NCI-H510A (cell line): ENCODE data around the gene PDE6D.

Source experiments
- DNase-seq: peaks from one replicate; lab custom pipeline; 2025; lab: John Stamatoyannopoulos, UW

PDE6D gene

DNA sequence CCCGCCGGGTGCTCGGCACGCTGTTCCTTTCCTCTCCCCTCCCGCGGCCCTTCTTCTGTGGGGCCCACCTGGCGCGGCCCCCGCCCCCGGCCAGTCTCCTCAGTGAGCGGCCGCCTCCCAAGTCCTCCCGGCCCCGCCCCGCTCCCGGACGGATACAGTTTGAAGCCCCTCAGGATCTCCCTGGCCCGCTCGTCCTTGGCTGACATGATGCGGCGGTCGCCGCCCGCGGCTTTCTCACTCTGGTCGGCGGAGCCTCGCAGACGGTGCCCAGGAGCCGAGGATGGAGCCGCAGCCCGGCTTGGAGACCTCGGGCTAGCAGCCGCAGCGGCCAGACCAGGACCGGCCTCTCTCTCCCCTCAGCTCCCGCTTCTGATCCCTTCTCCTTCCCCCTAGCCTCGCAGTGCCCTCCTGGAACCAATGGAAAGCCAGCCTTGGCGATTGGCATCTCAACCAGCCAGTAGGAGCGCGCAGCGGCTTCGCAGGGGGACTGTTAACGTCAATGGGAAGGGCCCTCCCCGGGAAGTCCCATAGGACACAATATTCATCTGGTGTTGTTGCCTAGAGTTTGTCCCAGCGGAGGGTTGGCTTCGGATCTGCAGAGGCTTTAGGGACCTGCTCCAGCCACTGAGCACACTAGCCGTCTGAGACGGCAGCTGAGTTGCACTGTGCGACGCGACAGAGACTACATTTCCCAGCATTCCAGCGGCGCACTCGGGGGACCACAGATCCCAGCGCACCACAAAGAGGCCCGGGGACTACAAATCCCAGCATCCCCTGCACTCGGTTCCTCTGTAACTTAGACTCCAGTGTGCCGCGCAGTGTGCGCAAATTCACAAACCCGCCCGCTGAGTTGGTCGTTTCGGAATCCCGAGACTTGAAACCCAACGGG, at the start of gene PDE6D:
Gene PDE6D, minus strand, starts transcription at position 374 of the 889 bp plus-strand sequence. Its CDS starts 168 bp downstream, at position 206.
- peak; percentile 98 for DNase-seq

DNA sequence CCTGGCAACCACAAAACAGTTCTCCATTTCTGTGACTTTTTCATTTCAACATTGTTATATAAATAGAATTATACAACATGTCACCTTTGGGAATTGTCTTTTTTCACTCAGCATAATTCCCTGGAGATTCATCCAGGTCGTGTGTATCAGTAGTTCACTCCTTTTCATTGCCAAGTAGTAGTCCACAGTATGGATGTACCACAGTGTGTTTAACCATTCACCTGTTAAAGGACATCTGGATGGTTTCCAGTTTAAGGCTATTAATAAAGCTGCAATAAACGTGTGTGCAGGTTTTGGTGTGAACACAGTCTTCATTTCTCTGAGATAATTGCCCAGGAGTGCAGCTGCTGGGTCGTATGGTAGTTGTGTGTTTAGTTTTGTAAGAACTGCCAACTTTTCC, 40.8 kb upstream of the PDE6D start:
- no peak for DNase-seq

DNA sequence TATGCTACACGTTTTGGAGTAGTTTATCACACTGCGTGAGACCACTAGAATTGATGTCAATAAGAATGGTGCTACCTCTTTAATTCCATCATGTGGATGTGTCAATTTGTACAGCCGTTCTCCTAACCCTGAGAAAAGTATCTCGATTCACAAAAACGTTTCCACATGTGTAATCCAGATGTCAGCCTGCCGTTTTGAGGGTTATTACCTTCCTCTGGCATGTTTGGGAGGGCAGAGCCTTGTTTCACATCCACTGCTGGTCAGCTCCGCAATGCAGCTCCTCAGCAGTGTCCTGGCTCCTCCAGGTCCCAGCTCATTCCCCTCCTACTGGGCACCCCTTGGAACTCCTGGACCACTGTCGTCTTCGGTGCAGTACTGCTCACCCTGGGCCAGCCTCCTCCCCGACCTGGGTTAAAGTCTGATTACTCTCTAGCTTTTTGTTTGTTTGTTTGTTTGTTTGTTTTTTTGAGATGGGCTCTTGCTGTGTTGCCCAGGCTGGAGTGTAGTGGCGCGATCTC, 39.8 kb upstream of the PDE6D start:
- DNase-seq, result no peak

DNA sequence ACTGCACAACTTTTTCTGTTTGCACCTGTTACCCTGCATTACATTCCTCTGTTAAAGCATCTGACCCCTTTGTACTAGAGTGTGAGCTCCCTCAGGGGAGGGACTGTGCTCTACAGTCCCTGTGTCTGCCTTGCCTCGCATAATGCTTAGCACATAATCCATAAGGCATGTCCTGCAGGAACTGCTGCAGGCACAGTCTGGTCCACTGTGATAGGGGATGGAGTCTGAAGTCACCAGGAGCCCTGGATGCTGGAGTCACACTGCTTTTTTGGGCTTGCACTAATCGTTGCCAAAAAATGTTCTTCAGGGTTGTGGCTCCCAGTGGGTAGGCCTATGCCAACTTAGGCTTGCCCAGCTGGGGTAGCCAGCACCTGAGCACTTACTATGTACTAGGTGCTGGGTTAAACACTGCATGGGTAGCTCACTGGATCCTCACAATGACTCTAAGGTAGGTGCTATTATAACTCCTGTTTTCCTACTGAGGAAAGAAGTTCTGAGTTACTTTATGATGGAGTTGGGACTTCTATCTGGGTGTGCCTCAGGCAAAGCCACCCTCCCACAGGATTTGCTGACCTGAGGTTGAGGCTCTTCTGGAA, 38.5 kb upstream of the PDE6D start:
- no peak for DNase-seq

DNA sequence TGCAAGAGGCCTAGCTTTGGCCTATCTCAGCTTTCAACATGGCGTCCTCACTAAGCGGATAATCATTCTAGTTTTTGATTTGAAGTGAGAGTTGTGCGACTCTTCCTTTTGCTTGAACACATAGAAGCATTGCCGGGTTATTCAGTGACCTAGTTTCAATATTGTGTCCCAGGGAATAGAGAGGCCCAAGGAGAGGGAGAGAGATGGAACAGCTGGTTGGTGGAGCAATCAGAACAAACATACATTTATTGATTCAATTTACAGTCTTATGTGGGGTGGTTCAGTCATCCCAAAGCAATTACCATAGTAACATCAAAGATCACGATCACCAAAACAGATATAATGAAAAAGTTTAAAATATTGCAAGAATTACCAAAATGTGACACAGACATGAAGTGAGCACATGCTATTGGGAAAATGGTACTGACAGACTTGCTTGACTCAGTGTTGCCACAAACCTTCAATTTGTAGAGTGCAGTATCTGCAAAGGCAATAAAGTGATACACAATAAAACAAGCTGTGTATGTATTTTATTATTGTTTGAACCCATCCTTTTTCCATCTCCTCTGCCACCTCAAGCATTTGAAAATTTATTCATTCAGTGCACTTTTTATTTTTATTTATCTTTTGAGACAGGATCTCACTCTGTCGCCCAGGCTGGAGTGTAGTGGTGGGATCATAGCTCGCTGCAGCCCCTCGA, 35.4 kb upstream of the PDE6D start:
- no peak for DNase-seq

DNA sequence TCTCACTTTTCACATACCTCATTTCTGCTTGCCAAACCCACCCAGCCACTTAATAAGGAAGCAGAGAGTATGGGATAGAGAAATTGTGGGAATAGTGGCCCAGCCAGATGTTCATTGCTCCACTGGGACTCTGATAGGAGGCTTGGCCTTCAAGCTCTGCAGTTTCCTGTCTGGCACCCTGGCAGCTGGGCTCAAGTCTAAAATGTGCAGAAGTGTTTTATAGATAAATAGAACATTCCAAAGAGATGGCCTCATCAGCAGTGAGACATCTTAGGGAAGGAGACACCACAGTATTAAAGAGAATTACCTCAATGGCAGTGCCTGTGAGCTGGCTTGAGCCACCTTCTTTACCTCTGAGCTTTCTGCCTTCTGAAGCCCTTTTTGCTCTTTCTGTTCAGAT, 29.8 kb upstream of the PDE6D start:
- no peak for DNase-seq

DNA sequence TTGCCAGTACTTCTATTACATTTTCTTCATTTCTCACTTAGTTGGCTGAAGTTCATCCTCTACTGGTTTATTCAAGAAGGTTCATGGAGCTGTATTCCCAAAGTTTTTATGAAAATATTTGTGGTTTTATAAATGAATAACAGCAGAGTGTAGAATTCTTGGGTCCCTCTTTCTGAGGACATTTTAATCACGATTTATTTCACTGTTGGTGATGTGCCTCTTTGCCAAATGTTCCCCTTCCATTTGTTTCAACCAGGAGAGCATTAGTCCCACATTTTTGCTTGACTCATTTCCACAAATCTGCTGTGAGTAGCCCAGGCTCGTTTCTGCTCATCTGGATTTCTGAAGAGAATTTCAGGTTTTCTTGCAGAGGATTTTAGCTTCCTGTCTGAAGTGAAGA, 25.9 kb upstream of the PDE6D start:
- DNase-seq, result no peak

DNA sequence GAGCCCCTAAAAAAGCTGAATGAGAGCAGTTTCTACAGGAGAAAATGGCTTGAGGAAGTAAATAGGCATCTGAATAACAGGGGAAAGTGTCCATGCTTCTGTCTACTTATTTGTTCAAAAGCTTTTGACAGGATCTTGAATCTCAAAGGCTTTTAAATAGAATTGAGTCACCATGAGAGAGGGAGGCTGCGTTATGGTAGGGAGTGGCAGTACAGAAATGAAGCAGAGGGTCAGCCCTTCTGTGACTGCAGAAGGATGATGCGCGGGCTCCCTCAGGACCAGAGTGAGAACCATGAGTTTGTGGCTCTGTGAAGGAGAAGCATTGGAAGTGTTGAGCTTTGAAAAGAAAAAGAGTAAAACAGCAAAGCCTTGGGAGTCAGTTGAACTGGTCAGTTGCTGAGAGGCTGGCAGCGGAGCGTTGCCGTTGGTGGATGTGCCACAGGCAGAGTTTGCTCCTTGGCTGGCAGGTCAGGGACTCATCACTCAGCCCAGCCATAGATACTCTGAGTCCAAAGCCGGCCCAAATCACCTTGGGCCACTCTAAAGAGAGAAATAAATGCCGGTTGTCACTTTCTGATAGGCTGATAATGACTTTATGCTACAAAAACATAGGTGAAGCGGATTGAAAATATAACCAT, 22.5 kb upstream of the PDE6D start:
- DNase-seq, result no peak

DNA sequence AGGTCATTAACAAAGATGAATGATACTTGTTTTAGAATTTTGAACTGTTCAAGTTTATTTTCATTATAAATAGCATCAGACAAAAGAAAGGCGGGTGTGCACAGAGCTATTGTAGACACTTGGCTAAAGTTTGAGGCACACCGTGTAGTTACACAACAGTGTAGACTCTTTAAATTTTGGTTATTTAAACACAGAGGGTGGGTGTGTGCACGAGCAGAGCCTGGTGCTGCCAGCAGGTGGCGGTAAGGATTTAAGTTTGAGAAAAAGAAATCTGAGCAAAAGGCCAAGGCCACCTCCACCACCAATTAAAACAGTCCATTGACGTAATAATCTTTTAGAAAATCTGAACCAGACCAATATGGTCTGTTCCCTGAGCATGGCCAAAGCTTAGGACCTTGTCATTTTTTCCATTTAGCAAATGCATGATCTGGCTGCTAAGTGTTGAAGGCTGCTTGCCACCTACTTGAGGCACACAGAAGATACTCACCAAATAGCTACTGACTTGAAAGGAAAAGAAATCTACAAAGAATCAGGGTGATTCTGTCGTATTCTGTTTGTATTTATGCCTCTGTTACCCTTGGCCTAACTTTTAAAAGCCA, 19.5 kb upstream of the PDE6D start:
- no peak for DNase-seq

DNA sequence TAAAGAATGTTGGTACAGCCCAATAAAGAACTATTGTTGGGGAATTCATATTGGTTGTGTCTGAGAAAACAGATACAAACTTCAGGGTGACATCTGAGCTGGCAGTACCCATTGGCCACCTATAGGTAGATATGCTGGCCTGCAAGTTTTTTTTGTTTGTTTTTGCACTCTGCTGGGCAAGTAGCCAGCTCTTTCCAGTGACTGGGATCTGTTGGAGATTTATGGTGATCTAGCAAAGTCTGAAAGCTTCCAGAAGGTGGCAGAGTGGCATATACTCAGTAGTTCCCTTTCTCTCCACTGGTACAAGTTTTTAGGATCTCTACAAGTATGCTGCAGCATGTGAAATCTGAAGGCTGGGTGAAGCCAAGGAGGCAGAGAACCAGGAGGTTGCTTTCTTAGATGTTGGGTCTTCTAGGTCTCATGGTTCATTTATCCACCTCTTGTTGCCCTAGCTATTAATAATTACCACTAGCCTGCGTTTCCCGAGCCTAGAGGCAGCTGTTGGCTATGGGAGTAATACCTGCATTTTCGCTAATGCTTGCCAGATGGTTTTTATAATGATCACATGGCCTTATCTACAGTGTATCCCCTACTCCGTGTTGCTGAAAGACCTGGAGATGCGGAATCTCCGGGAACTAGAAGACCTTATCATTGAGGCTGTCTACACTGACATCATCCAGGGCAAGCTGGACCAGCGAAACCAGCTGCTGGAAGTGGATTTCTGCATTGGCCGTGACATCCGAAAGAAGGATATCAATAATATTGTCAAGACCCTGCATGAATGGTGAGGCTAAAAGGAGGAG, 14.6 kb upstream of the PDE6D start:
- peak; percentile 92 for DNase-seq

DNA sequence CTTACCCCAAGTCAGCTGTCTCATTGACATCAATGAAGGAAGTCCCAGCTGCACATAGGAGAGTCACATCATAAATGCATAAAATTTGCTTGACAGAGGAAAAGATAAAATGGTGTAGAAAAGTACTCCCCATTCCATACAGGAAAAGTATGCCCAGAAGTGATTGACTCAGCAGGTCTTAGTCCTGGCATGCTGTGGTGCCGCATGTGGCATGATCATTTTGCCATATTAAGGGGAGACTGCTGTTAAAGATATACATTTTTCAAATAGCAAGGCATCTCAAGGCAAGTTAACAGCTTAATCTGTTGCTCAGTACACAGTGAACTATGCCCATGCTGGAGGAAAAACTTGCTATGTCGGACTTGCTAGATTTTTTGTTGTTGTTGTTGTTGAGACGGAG, 13.3 kb upstream of the PDE6D start:
- DNase-seq, result no peak

DNA sequence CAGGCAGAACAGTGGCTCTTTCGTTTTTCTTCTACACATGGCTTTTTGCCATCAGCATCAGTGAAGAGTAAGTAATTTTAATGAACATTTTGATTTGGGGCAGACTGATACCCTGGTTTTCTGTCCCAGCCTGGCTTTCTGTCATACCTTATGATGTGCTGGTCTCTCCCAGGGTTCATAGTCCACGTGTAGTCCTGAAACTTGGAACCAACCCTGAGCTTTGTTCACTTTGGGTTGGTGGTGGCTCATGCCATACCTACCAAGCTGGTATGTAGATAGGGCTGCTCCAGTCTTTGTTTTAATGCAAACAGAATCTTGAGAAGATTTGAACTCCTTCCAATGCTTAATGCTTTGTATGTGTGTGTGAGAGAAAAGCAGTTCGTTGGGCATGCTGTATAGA, 10.0 kb upstream of the PDE6D start:
- no peak for DNase-seq

DNA sequence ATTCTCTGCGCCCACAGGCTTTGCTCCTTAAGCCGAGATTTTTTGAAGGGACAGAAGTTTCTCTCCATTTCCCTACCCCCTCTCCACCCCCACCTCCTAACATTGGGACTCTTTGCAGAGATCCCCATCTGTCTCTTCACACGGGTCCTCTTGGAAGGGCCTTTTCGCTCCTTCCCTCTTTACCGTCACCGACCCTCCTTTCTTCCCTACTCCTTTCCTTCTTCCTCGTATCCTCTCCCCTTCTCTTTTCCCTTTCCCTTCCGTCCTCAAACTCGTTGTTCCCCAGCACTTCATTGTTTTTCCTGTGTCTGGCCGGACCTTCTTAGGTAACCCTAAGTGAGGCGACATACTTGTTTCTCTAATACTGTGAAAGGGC, 5.8 kb upstream of the PDE6D start:
- no peak for DNase-seq

DNA sequence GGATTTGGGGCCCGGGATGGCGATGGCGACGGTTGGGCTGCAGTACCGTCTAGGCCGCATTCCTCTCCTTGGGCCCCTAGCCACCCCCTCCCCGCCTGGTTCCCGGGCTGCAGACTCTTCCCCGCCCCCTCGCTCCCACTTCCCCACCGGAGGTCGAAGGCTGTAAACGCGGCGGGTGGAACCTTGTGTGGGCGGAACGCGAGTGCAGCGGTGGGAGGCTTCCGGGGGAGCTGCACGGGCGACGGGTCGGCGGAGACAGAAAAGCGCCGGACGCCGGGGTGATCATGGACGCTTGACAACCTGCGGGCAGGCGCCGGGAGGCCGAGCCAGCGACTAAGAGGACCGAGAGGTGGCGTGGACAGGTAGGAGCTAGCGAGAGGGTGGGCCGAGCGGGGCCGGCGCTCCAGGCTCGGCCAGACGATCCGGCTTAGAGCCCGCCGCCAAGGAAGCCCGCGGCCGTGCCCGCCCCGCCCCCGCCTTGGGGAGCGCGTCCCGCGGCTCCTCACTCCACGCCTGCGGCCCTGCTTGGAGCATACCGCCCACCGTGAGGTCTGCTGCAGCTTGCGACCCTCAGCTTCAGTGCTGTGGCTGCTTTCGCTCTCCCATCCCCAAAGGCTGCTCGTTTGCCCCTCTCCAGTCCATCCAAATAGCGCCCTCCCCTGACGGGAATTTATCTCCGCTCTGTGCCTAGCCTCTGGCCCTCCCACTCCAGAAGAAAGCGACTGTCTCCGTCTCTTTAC, 5.3 kb upstream of the PDE6D start, which contains the start of gene COPS7B:
Gene COPS7B, plus strand, starts transcription at position 269 of the 740 bp plus-strand sequence. CDS start 2,126 bp downstream, outside the sequence.
- DNase-seq, result peak; percentile 95

DNA sequence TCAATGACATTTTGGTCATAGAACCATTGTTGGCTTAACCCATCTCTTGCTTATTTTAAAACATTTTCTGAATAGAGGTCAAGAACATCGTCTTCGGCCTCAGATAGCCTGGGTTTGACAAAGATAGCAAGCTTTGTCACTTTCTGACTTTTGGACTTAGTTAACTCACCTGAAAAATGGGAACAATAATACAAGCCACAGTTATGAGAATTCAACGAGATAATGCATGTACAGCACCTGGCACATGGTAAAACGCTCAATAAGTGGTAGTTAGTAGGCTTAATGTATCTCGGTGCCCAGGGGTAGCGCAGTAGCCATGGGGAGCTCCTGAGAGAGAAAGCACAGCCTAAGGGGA, 4.7 kb upstream of the PDE6D start:
- no peak for DNase-seq

DNA sequence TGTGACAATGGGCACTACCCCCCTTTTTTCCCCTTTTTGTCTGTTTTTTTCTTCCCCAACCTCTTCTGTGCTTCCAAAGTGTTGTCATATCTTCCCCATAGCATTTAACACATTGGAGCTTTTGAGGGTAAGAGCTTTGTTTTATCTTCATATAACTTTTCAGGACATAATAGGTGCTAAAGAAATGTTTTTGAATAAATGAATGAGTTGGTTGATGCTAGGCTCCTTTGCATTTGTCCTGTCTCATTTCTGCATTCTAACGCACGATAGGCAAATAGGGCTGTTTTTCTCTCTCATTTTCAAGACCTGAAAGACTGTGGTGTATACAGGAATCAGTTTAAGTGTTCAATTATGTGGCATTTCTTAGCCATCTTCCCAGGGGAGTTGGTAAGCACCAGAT, 4.3 kb upstream of the PDE6D start:
- DNase-seq, result no peak

DNA sequence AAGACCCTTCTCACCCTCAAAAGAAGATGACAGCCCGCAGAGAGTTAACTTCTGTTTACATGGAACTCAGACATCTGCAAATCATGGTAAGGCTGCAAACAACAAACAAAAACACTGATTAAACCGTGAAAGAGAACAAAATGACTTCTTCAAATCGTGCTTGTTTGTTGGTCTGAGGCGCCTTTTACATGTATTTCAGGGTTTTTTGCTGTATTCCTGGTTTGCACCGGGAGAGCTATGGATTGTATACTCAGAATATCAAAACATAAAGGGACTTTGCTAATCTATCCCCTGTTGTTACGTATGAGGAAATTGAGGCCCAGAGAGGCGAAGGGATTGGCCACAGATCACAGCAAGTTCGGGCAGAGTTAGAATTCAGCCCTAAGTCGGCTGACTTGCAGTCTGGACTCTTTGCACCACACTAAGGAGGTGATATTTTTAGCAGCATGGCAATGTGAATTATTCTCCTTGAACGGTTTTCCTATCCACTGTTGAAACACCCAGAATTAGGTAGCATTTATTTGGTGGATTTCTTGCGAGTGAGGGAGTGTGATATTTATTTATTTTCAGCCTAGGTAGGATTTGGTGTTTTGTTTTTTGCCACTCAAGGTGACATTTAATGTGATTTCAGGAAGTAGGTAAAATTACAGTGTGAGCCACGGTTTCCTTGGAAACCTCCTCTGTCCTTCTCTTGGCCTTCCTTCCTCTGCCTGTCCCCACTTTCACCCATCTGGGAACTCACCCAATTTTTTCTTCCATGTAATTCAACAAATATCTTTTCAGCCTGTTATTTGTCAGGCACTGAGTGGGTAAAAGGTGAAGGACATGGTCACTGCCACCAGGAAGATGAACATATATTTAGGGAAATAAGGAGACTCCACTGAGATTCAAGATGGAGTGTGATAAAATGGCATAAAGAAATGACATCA, 980 bp upstream of the PDE6D start:
- DNase-seq, result no peak

DNA sequence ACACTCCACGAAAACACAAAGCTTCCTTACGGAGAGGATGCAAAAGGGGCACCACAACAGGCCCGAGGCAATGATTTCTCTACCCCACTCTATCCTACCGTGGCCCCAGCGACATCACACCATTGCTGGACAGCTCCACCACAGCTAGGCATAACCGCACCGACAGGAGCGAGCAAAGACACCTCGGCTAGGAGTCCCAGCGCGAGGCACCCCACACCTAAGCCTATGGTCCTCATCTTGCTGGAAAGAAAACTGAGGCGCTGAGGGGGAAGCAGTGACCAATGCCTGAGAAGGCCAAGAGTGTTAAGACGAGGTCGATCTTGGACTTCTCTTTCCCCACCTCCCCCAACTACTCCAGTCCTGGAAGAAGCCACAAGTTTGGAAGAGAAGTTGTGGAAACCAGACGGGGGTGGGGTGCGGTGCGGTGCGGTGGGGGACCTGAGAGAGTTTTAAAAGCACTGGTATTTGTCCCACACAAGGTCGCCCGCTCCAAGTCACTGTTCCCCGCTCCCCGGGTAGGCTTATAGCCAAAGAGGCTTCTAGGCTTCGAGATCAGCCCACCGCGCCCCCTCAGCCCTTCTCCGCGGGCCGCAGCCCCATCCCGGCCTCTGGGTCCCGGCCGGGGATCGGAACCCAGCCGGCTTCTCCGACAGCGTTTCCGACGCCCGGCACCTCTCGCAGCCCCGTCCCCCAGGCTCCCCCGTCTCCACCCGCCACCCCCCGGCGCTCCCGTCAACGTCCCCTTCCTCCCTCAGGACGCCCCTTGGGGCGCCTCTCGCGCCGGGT, 766 bp downstream of the PDE6D start:
- no peak for DNase-seq
